Measurements from ENCODE around the gene CHRNG.
A peak's percentile ranks its signal among the peaks of the same experiment; 100 is the strongest.

The CHRNG gene

DNA sequence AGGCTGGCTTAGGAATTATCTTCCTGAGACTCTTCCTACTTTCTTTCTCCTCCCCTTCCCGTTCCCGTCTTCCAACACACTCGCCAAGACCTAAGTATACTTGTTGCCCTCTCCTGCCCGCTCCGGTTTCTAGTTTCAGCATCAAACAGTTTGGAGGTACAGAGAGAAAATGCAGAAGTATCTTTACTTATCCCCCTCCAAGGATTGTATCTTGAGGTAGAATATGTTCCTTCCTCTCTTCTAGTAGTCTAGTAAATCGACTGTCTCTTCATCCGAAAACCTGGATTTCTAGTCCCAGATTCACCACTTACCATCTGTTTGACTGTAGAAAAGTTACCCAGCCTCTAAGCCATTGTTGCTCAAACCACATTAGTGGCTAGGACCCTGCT lies 11.8 kb downstream of the CHRNG start:
- H3K4me3 ChIP-seq (ENCODE audit: low read depth in 1 of 2, low read length in 1 of 2): peak overlapping the region; percentile 72 to 95
- H3K27me3 ChIP-seq: no peaks in the 10 kb centered on the region
- H3K9me3 ChIP-seq: no peaks in the 10 kb centered on the region
- TF ChIP-seq CTCF (IDR thresholded peaks at IDR 0.05): no peak
- peaks cover 6% of the 10 kb centered on the region for H3K36me3 ChIP-seq
- H3K27ac ChIP-seq: peak overlapping the region; percentile 96
- H3K4me1 ChIP-seq (ENCODE audit: control insufficient read depth in 1 of 2, insufficient read depth in 1 of 2, low read depth in 1 of 2, low read length in 1 of 2): peaks cover 20 to 25% of the 10 kb centered on the region in 2 experiments

GRCh38 chr2:232551776-232552175 lies 12.3 kb downstream of the CHRNG start:
- peak overlapping the region; percentile 96 for H3K27ac ChIP-seq
- peaks cover 11% of the 10 kb centered on the region for H3K36me3 ChIP-seq
- H3K9me3 ChIP-seq: no peaks in the 10 kb centered on the region
- no peaks in the 10 kb centered on the region for H3K27me3 ChIP-seq
- no peak for TF ChIP-seq CTCF (IDR thresholded peaks at IDR 0.05)
- H3K4me3 ChIP-seq (ENCODE audit: low read depth in 1 of 2, low read length in 1 of 2): peak overlapping the region; percentile 72 to 95
- H3K4me1 ChIP-seq (ENCODE audit: control insufficient read depth in 1 of 2, insufficient read depth in 1 of 2, low read depth in 1 of 2, low read length in 1 of 2): peaks cover 20 to 25% of the 10 kb centered on the region in 2 experiments

DNA sequence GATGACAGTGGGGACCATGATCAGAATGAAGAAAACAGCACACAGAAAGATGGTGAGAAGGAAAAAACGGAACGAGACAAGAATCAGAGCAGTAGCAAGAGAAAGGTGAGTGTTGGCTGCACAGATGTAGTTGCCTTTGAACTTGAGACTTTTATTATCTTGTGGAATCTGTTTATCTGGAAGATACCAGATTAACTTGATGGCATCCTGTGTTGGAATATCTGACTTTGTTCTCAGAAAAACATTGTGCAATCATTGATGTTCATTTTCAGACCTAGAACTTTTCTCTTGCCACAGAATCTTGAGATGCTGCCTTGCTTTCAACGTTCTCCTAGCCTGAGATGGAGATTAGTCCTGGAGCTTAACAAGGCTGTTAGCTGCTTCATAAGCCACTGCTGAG lies 16.9 kb downstream of the CHRNG start:
- H3K27ac ChIP-seq: no peak overlapping the region
- no peak overlapping the region for H3K4me3 ChIP-seq (ENCODE audit: low read depth in 1 of 2, low read length in 1 of 2)
- no peaks in the 10 kb centered on the region for H3K27me3 ChIP-seq
- peaks cover 5 to 13% of the 10 kb centered on the region in 2 experiments for H3K4me1 ChIP-seq (ENCODE audit: control insufficient read depth in 1 of 2, insufficient read depth in 1 of 2, low read depth in 1 of 2, low read length in 1 of 2)
- H3K9me3 ChIP-seq: no peaks in the 10 kb centered on the region
- no peak for TF ChIP-seq CTCF (IDR thresholded peaks at IDR 0.05)
- H3K36me3 ChIP-seq: peaks cover 53% of the 10 kb centered on the region

DNA sequence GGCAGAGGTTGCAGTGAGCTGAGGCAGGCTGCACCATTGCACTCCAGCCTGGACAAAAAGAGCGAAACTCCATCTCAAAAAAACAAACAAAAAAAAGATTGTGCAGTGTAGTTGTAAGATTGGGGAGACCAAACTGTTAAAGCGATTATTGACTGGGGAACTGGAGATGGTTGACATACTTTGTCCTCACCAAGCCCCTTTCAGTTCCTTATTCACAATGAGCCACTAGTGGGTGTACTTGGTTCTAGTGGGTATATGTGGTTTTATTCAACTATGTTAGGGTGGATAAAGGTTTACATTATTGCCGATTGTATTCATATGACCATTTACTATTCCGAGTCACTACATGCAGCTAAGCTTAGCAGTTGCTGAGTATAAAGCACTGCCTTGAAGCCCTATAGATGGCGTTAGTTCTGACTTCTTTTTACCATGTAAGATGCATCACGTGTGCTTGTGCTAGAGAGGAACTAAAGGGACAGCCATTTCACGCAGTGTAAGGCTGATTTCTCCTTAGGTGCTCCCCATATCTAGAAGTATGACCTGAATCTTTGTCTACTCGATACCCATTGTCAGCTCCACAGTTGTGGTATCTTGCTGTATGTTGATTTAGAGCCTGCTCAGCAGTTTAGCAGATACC lies 23.1 kb downstream of the CHRNG start:
- Histone ChIP-seq H3K27ac (no peak overlapping the region), H3K36me3 (peaks cover 95% of the 10 kb centered on the region)
- no peak for TF ChIP-seq CTCF (IDR thresholded peaks at IDR 0.05)

DNA sequence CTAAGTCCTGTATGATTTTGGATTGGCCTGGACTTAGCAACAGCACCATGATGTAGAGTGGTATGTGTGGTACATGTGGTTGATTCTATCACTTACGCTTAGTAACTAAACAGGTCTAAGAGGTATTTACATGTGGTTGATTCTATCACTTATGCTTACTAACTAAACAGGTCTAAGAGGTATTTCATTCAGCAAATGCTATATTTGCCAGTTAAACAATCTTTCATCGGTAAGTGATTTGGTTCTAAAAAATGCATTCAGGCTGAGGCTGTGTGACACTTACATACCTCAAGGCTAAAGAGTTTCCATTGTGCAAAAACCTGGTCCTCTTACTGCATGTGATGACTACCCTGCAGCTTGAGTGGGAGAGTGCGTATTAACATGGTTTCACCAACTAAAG lies 24.1 kb downstream of the CHRNG start:
- H3K27me3 ChIP-seq: no peaks in the 10 kb centered on the region
- no peaks in the 10 kb centered on the region for H3K9me3 ChIP-seq
- no peak for TF ChIP-seq CTCF (IDR thresholded peaks at IDR 0.05)
- H3K4me1 ChIP-seq (ENCODE audit: control insufficient read depth in 1 of 2, insufficient read depth in 1 of 2, low read depth in 1 of 2, low read length in 1 of 2): no peaks in the 10 kb centered on the region
- H3K4me3 ChIP-seq (ENCODE audit: low read depth in 1 of 2, low read length in 1 of 2): no peak overlapping the region
- H3K27ac ChIP-seq: no peak overlapping the region
- H3K36me3 ChIP-seq: peaks cover 95% of the 10 kb centered on the region

More for the DNA sequence above, 23.1 kb downstream of the CHRNG start:
- H3K4me3 ChIP-seq (ENCODE audit: low read depth in 1 of 2, low read length in 1 of 2): no peak overlapping the region
- no peaks in the 10 kb centered on the region for H3K9me3 ChIP-seq
- H3K27me3 ChIP-seq: no peaks in the 10 kb centered on the region
- no peaks in the 10 kb centered on the region for H3K4me1 ChIP-seq (ENCODE audit: control insufficient read depth in 1 of 2, insufficient read depth in 1 of 2, low read depth in 1 of 2, low read length in 1 of 2)
